IPS DF 6.9 (cell line): ENCODE data around the gene DAPP1.
"Not testable (repeated sequence)": the region's sequence is repeated elsewhere in the genome, so short reads cannot be mapped to it uniquely, and the experiment has no call there.

ENCODE experiments used
- DNase-seq: peaks from one replicate; pipeline ENCODE4 v3.0.0-alpha.2; 2013; ENCODE audit warnings: low read depth, low spot score
- H3K27ac ChIP-seq: one replicate; pipeline ENCODE4 v1.5.1; 2013; ENCODE audit warnings: low read length, control low read depth
- H3K27me3 ChIP-seq: 2 replicates; pipeline ENCODE4 v1.6.1; 2013; ENCODE audit warnings: mild to moderate bottlenecking, low read length; ENCODE audit not compliant: control insufficient read depth, insufficient read depth
- H3K36me3 ChIP-seq: 2 replicates; pipeline ENCODE4 v1.6.1; 2013; ENCODE audit warnings: low read length; ENCODE audit not compliant: control insufficient read depth, insufficient read depth
- H3K4me1 ChIP-seq: 2 replicates; pipeline ENCODE4 v1.6.1; 2013; ENCODE audit warnings: low read length; ENCODE audit not compliant: control insufficient read depth, insufficient read depth
- H3K4me3 ChIP-seq: 2 replicates; pipeline ENCODE4 v1.5.1; 2013; ENCODE audit warnings: mild to moderate bottlenecking, low read length
- H3K9me3 ChIP-seq: 2 replicates; pipeline ENCODE4 v1.6.1; 2013; ENCODE audit warnings: low read length, inconsistent platforms; ENCODE audit not compliant: control insufficient read depth, insufficient read depth
- WGBS: extraction: QIAGEN DNeasy Blood & Tissue Kit; methylation state at CpG from one replicate; pipeline ENCODE4 v1.1.7; 2013; ENCODE audit warnings: mixed read lengths, missing lambda C conversion rate; ENCODE audit not compliant: insufficient read length, insufficient coverage; 5-methylcytosine and 5-hydroxymethylcytosine counted together

The DAPP1 gene

GRCh38 chr4:99824070-99824599, 7.5 kb downstream of the DAPP1 start:
- DNase-seq: no peak
- Histone ChIP-seq H3K4me3 (no peak overlapping the region), H3K36me3 (no peaks in the 10 kb centered on the region), H3K27ac (no peak overlapping the region), H3K27me3 (no peaks in the 10 kb centered on the region), H3K9me3 (no peaks in the 10 kb centered on the region), H3K4me1 (no peaks in the 10 kb centered on the region; the same call in 1 of the 2 replicates)
- no CpG with 5 or more reads among the region's 3 CpGs for WGBS

- no CpG with 5 or more reads among the region's 3 CpGs for WGBS
- H3K9me3 ChIP-seq: no peaks in the 10 kb centered on the region
- no peak overlapping the region for H3K27ac ChIP-seq
- H3K36me3 ChIP-seq: no peaks in the 10 kb centered on the region
- H3K27me3 ChIP-seq: no peaks in the 10 kb centered on the region
- no peak for DNase-seq
- no peak overlapping the region for H3K4me3 ChIP-seq
- H3K4me1 ChIP-seq: no peaks in the 10 kb centered on the region; the same call in 1 of the 2 replicates
Measured at GRCh38 chr4:99825272-99825671, 8.6 kb downstream of the DAPP1 start.

GRCh38 chr4:99826016-99826415, 9.4 kb downstream of the DAPP1 start:
- no CpG with 5 or more reads among the region's 1 CpG for WGBS
- Histone ChIP-seq H3K27ac (no peak overlapping the region), H3K27me3 (no peaks in the 10 kb centered on the region), H3K4me3 (no peak overlapping the region), H3K9me3 (no peaks in the 10 kb centered on the region), H3K36me3 (no peaks in the 10 kb centered on the region), H3K4me1 (no peaks in the 10 kb centered on the region; the same call in 1 of the 2 replicates)
- no peak for DNase-seq

GRCh38 chr4:99827454-99827853, 10.8 kb downstream of the DAPP1 start:
- H3K4me1 ChIP-seq: no peaks in the 10 kb centered on the region; the same call in 1 of the 2 replicates
- no peaks in the 10 kb centered on the region for H3K27me3 ChIP-seq
- H3K4me3 ChIP-seq: no peak overlapping the region
- DNase-seq: no peak
- H3K36me3 ChIP-seq: no peaks in the 10 kb centered on the region
- no CpG with 5 or more reads among the region's 6 CpGs for WGBS
- no peak overlapping the region for H3K27ac ChIP-seq
- no peaks in the 10 kb centered on the region for H3K9me3 ChIP-seq

- no CpG with 5 or more reads among the region's 1 CpG for WGBS
Measured at GRCh38 chr4:99827857-99828256, 11.2 kb downstream of the DAPP1 start.

GRCh38 chr4:99828477-99828876, 11.8 kb downstream of the DAPP1 start:
- H3K4me3 ChIP-seq: no peak overlapping the region
- no peak for DNase-seq
- no peaks in the 10 kb centered on the region for H3K9me3 ChIP-seq
- WGBS: no CpG with 5 or more reads among the region's 1 CpG
- no peak overlapping the region for H3K27ac ChIP-seq
- H3K4me1 ChIP-seq: no peaks in the 10 kb centered on the region; the same call in 1 of the 2 replicates
- no peaks in the 10 kb centered on the region for H3K36me3 ChIP-seq
- H3K27me3 ChIP-seq: no peaks in the 10 kb centered on the region

More at GRCh38 chr4:99827857-99828256, 11.2 kb downstream of the DAPP1 start:
- Histone ChIP-seq H3K4me3 (no peak overlapping the region), H3K36me3 (no peaks in the 10 kb centered on the region), H3K27ac (no peak overlapping the region), H3K27me3 (no peaks in the 10 kb centered on the region), H3K9me3 (no peaks in the 10 kb centered on the region), H3K4me1 (no peaks in the 10 kb centered on the region; the same call in 1 of the 2 replicates)
- no peak for DNase-seq

GRCh38 chr4:99830051-99830450, 13.4 kb downstream of the DAPP1 start:
- not testable (repeated sequence) for H3K27me3 ChIP-seq, H3K9me3 ChIP-seq, H3K4me3 ChIP-seq, DNase-seq, H3K27ac ChIP-seq, H3K36me3 ChIP-seq, H3K4me1 ChIP-seq
- no CpG with 5 or more reads among the region's 5 CpGs for WGBS

GRCh38 chr4:99832321-99832720, 15.7 kb downstream of the DAPP1 start:
- DNase-seq: no peak

GRCh38 chr4:99832758-99833157, 16.1 kb downstream of the DAPP1 start:
- WGBS: no CpG with 5 or more reads among the region's 3 CpGs
- Histone ChIP-seq H3K36me3 (no peaks in the 10 kb centered on the region), H3K9me3 (no peaks in the 10 kb centered on the region), H3K27ac (no peak overlapping the region), H3K27me3 (no peaks in the 10 kb centered on the region), H3K4me1 (no peaks in the 10 kb centered on the region), H3K4me3 (no peak overlapping the region)
- no peak for DNase-seq

More at GRCh38 chr4:99832321-99832720, 15.7 kb downstream of the DAPP1 start:
- H3K27ac ChIP-seq: no peak overlapping the region
- H3K4me1 ChIP-seq: no peaks in the 10 kb centered on the region
- no peaks in the 10 kb centered on the region for H3K36me3 ChIP-seq
- H3K27me3 ChIP-seq: no peaks in the 10 kb centered on the region
- no peak overlapping the region for H3K4me3 ChIP-seq
- no peaks in the 10 kb centered on the region for H3K9me3 ChIP-seq

GRCh38 chr4:99833756-99834155, 17.1 kb downstream of the DAPP1 start:
- Histone ChIP-seq H3K27me3 (no peaks in the 10 kb centered on the region), H3K9me3 (no peaks in the 10 kb centered on the region), H3K4me3 (no peak overlapping the region), H3K27ac (no peak overlapping the region), H3K4me1 (no peaks in the 10 kb centered on the region), H3K36me3 (no peaks in the 10 kb centered on the region)
- no peak for DNase-seq
- no CpG with 5 or more reads among the region's 5 CpGs for WGBS

- Histone ChIP-seq H3K27me3 (no peaks in the 10 kb centered on the region), H3K27ac (no peak overlapping the region), H3K4me1 (no peaks in the 10 kb centered on the region), H3K4me3 (no peak overlapping the region), H3K9me3 (no peaks in the 10 kb centered on the region), H3K36me3 (no peaks in the 10 kb centered on the region)
- WGBS: no CpG with 5 or more reads among the region's 7 CpGs
- DNase-seq: no peak
Measured at GRCh38 chr4:99834569-99834968, 17.9 kb downstream of the DAPP1 start.
